HG03095 (cell line): ENCODE data around the gene FSIP1.

Experiments used
- ATAC-seq: cut with Tn5 transposase; IDR thresholded peaks from one replicate; pipeline ENCODE4 v1.9.1; 2021; ENCODE audit warnings: moderate library complexity; ENCODE audit not compliant: unreplicated experiment

FSIP1 gene

GRCh38 chr15:39721893-39722292 is 60.7 kb downstream of the FSIP1 start:
- ATAC-seq = no peak

- no peak for ATAC-seq
Observed at GRCh38 chr15:39720621-39721611, 61.7 kb downstream of the FSIP1 start.

DNA sequence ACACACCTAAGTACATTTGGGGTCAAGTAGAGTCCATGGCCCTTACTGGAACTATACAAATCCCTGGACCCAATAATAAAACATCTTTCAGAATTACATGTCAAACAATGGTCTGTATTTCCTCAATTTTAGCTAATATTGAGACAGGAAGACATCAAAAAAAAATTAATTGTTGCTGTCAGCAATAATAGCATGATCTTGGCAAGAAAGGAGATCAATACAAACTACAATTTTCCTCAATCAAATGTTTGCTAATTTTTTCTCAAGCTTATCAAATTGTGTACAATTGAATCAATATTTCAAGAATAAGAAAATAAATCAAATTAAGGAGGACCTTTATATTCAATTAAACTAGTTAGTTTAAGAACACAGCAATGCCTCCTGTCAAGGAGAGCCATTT is 62.6 kb downstream of the FSIP1 start:
- ATAC-seq = no peak

DNA sequence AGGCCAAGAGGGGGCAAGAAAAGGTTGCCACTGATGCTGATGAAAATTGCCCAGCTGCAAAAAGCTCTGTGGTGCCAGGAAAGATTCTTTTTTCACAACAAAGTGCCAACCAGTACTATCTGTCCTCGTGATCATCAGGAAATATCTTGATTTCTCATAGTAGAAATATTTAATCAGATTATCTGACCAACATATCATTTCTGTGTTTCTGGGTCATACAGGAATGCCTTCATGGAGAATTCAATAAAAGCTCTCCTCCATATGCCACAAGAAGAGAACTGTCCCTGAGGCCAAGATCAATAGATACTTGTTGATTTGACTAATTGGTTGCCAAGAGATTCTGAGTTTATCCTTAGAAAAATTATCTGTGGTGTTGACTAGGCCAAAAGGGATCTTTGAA is 63.5 kb downstream of the FSIP1 start:
- ATAC-seq = no peak

- no peak for ATAC-seq
Observed at GRCh38 chr15:39717134-39717533, 65.5 kb downstream of the FSIP1 start.

DNA sequence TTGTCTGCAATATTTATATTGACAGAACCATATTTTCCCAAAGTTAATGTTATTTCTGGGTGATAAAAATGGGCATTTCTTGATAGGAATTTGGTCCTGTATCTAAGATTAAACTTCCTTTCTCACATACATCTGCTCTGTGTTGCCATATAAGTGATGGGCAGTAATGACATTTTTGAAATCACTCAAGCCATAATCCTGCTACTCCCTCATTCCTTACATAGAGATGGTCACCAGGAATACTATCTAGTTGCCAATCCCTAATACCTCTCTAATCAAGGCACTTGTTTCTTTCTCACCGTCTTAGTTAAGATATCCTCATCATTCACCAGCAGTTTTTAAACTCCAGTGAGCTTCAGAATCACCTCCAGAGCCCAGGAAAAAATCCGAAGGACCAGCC is 68.4 kb downstream of the FSIP1 start:
- no peak for ATAC-seq

DNA sequence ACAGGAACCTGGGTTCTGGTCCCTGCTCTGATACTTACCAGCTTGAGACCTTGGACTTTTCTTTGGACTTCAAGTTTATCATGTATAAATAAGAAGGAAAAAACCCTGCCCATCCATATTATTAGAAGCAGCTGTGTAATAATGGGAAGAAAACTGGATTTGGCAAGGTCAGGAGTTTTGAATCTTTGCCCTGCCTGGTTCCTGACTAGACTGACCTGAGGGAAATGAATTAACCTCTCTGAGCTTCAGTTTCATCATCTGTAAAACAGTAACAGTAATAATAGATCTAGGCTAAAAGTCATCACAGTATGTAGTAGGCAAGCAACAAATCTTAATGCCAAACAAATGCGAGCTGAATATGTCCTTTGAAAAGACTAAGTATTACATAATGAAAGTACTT is 68.8 kb downstream of the FSIP1 start:
- ATAC-seq = no peak

- ATAC-seq = no peak
Observed at GRCh38 chr15:39710681-39711080, 72.0 kb downstream of the FSIP1 start.

GRCh38 chr15:39709941-39710340 is 72.7 kb downstream of the FSIP1 start:
- ATAC-seq = no peak

DNA sequence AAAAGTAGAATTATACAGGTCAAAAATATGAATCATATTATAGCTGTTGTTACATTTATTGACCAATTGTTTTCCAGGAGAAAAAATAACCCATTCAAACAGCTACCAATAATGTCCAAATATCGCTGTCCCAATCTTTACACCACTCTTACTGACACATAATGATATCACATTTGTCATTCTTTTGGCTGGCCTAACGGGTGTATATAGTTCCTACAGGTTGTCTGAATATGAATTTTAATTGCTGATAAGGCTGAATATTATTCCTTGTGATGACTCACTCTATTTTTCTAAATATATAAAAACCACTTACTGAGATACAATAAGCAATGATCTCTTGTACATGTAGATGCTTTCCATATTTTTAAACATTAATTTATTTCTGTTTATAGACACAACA is 76.4 kb downstream of the FSIP1 start:
- ATAC-seq = no peak

GRCh38 chr15:39704689-39705088 is 78.0 kb downstream of the FSIP1 start:
- no peak for ATAC-seq

DNA sequence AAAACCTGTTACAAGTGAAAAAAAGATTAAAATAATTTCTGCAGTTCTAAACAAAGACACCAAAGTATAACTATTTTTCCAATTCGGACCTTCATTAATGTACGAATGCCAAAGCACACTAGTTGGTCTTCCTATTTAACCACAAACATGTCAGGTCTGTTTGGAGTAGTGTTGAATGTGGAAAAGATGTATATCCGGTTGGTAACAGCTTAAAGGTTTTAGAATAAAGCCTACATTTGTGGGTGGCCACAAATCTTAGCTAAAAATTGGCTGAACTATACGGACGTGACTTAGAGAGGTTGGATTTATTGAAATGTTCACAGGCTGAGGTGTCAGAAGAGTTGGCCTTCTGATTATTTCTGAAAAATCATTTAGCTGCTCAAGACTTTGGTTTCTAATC is 78.4 kb downstream of the FSIP1 start:
- ATAC-seq = no peak

DNA sequence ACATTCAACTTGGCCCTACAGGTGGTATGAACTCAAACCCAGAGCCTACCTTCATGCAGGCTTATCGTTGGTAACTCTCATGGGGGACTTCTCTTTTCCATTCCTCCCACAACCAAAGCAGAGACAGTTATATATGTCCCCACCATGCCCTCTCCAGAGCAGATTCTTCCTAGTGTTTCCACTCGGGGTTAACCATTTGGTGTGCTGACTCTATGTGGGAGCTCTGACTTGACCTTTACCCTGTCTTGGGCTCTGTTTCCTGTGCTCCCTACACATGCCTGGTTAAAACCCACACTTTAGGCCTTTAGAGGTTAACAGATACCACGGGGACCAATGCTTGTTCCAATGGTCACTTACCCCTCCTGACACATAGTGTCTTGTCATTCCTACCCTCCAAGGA is 80.7 kb downstream of the FSIP1 start:
- no peak for ATAC-seq

DNA sequence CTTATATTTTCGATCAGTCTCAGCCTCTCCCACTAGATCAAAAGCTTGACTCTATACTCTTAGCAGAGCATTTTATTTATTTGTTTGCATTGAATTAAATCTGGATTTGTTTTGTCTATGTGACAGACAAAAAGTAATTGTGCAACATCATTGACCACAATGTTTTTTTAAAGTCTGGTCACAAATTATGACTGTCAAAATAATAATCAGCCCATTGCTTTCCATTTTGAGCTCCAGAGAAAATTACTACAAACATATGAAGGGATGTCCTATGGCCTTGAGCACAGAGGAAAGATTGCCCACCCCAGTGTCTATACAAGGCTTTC is 82.3 kb downstream of the FSIP1 start:
- ATAC-seq = no peak

GRCh38 chr15:39699516-39700374 is 82.9 kb downstream of the FSIP1 start:
- ATAC-seq = no peak

- no peak for ATAC-seq
Observed at GRCh38 chr15:39698444-39699390, 83.9 kb downstream of the FSIP1 start.

GRCh38 chr15:39697509-39697908 is 85.1 kb downstream of the FSIP1 start:
- ATAC-seq = no peak

DNA sequence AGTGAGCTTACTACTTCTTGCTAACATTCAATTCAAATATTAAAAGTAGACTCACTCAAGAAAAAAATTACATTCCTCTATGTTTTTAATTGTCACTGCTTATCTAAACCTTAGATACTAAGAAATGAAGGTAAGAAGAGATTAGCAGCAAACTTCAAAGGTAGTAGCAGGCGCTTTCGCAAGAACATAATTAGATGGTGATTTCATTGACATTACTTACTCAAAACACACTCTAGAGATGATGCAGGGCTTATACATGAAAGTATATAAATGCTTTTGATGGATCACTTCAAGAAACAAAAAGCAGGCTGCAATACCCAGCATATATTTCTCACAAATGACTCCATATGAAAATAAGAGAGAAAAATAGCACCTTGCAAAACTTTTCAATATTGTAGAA is 86.8 kb downstream of the FSIP1 start:
- ATAC-seq = no peak

DNA sequence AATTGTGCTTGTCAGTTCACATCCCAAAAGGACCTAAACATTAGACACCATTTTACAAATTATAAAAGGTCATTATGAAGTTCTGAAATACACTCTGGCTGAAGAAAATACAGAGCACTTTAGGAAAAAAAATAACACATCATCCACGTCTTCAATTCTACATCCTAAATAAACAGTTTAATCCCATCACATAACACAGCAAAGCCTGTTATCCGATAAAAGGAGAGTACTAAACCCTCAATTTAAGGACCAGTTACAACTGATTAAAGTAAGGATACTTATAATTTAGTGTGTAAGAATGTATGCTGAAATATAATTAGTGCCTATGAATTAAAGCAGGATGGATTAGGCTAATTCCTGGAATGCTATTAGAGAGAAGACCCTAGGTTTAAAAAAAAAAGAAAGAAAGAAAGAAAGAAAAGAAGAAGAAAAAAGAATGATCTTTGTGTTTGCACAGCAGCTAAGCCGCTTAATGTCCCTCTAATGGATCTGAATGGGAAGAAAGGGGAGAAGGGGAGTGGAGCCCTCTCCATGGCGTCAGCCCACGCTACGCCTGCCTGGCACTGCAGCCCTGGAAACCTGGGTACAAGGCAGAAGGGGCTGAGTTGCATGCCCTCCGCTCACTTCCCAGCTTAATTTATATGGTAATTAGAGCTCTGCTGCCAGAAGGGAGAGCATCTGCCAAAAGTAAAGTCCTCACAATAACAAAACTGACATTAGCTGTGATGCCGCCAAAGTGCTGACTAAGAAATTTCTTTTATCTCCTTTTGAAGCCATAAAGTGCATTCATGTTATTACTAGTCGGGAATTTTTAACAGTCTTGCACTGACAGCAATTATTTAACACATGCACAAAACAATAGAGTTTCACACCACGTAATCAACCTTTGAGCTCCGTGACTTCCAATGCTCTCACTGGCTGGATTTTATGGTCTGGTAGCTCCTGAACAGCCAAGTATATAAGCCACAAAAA is 90.0 kb downstream of the FSIP1 start:
- no peak for ATAC-seq
